Activated T-cell treated with anti-CD3 and anti-CD28 coated beads for 48 hours (primary cell): ENCODE results near the gene NEDD4.
"Not testable (repeated sequence)": the region's sequence is repeated elsewhere in the genome, so short reads cannot be mapped to it uniquely, and the experiment has no call there.

Experiments used
- DNase-seq: peaks from one replicate; pipeline ENCODE4 v3.0.0-alpha.2; 2020; ENCODE audit warnings: low read depth

The NEDD4 gene

DNA sequence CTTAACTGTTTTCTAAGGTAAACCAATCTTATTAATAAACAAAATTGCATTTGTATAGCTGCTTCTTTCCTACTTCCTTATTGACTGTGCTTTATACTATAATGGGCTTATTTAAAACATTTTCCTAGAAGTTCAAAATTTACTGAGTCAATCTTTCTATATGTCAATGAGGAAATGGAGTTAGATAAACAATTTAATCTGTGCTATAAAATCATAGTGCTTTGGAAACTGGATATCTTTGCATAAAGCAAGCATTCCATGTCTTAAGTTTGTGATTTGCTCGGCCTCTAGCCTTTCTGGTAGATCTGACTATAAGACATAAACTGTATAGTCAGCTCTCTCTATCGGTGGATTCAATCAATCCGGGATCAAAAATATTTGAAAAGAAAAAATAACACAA is 99.6 kb downstream of the NEDD4 start:
- no peak for DNase-seq

GRCh38 chr15:55891196-55891595 is 102.2 kb downstream of the NEDD4 start:
- no peak for DNase-seq

- no peak for DNase-seq
These were observed 109.2 kb downstream of the NEDD4 start for GRCh38 chr15:55884223-55884622.

GRCh38 chr15:55879181-55879580 is 114.2 kb downstream of the NEDD4 start:
- DNase-seq, result no peak

DNA sequence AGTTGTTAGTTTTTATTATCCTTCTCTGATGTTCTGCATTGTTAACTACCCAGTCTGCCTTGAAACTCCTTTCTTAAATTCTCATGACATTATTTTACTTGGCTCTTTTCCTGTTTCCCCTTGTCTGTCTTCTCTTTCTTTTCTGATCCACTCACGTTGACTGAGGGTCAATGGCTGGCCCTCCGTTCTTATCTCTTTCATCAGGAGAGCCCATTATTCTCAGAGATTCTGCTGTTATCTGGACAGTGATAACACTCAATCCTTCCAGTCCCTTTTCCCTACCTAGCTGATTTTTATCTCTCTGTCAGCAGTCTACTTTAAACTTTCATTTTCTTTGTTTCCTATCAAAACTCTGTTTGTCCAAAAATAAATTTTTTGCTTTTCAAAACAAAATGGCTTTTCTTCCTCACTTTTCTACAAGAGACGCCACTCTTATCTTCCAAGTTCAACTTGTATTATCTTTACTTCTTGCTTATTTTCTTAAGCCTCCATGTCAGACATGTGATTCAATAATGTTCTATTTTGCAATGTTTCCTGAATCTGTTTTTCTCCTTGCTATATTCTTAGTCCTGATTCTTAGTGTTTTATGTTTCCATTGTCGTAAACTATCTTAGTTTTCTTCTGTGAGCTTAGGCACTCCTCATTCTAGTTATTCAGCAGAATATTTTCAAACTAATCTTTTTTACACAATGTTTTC is 120.2 kb downstream of the NEDD4 start:
- DNase-seq, result no peak

- DNase-seq, result no peak
These were observed 120.9 kb downstream of the NEDD4 start for GRCh38 chr15:55872471-55872870.

- DNase-seq, result no peak
These were observed 123.8 kb downstream of the NEDD4 start for GRCh38 chr15:55869660-55870059.

- no peak for DNase-seq
These were observed 124.7 kb downstream of the NEDD4 start for GRCh38 chr15:55868707-55869106.

DNA sequence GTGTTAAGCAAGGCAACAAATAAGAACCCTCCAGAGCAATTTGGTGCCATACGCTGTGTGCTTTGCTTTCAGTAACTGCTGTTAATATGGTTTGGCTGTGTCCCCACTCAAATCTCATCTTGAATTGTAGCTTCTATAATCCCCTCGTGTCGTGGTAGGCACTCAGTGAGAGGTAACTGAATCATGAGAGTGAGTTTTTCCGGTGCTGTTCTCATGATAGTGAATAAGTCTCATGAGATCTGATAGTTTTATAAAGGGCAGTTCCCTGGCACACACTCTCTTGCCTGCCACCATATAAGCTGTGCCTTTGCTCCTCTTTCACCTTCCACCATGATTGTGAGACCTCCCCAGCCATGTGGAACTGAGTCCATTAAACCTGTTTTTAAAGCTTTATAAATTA is 125.1 kb downstream of the NEDD4 start:
- not testable (repeated sequence) for DNase-seq

GRCh38 chr15:55863911-55864310 is 129.5 kb downstream of the NEDD4 start:
- DNase-seq, result no peak

- DNase-seq, result no peak
These were observed 132.3 kb downstream of the NEDD4 start for GRCh38 chr15:55861115-55861514.

- DNase-seq, result no peak
These were observed 132.9 kb downstream of the NEDD4 start for GRCh38 chr15:55860468-55860867.

DNA sequence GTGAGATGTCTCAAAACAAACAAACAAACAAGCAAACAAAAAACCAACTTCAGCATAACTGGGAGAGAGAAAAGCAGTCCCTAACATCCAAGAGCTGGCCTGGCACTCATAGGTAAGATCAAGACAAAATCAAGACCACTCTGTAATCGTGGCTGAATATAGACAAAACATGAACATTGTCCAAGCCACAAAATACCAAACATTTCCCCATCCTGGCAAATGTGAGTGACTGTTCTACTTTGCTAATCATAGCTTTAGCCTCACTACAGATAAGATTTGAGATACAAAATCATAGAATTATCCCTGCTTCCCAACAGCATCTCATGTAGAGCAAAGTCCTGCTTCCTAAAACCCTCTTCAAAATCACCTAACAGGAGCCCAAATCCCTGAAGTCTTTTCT is 133.7 kb downstream of the NEDD4 start:
- DNase-seq, result no peak

GRCh38 chr15:55858661-55859060 is 134.8 kb downstream of the NEDD4 start:
- DNase-seq, result no peak

GRCh38 chr15:55856506-55857164 is 136.8 kb downstream of the NEDD4 start:
- DNase-seq, result no peak

- no peak for DNase-seq
These were observed 140.3 kb downstream of the NEDD4 start for GRCh38 chr15:55853134-55853533.

- no peak for DNase-seq
These were observed 147.2 kb downstream of the NEDD4 start for GRCh38 chr15:55846116-55846707.

DNA sequence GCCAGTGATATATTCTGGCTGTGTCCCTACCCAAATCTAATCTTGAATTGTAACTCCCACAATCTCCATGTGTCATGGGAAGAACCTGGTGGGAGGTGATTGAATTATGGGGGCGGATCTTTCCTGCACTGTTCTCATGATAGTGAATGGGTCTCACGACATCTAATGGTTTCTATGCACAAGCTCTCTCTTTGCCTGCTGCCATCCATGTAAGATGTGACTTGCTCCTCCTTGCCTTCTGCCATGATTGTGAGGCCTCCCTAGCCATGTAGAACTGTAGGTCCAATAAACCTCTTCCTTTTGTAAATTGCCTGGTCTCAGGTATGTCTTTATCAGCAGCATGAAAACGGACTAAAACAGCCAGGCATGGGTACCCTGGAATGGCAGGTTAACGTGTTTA is 150.5 kb downstream of the NEDD4 start:
- DNase-seq, result not testable (repeated sequence)

DNA sequence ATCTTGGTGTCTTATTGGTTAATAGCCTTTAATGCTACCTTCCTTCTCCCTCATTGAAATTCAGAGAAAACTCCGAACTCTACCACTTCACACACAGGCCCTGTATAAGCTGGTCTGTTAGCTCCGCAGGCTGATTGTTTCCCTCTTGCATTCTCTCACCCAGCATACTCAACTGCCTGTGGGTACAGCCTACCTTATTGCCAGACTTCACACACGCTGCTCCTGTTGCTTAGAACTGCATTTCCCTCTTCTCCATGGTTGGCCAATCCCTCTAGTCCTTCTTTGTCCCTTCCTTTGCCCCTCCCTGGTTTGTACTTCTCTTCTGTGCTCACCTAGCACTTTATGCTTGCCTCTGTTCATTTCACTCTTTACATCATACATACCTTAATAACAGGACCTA is 157.5 kb downstream of the NEDD4 start:
- DNase-seq, result no peak

GRCh38 chr15:55834331-55834730 is 159.1 kb downstream of the NEDD4 start:
- DNase-seq, result no peak

GRCh38 chr15:55829826-55830225 is 163.6 kb downstream of the NEDD4 start:
- DNase-seq, result no peak

- no peak for DNase-seq
These were observed 165.5 kb downstream of the NEDD4 start for GRCh38 chr15:55827955-55828354.

GRCh38 chr15:55827204-55827603 is 166.2 kb downstream of the NEDD4 start:
- DNase-seq, result no peak
